Glutamatergic neuron (in vitro differentiated cells): ENCODE measurements around the gene UBAC1. TPM values are rescaled to one million over a fixed set of nuclear protein-coding genes. Genes with fewer than 3 reads are reported as not detected.

Source experiments
- DNase-seq: peaks from one replicate; pipeline ENCODE4 v3.0.0; 2022
- H3K27ac Mint-ChIP-seq: one replicate; pipeline ENCODE4 v1.8.0; 2020; ENCODE audit warnings: mild to moderate bottlenecking, mixed read lengths, inconsistent platforms; ENCODE audit not compliant: unreplicated experiment
- H3K27me3 Mint-ChIP-seq: one replicate; pipeline ENCODE4 v1.8.0; 2020; ENCODE audit warnings: mild to moderate bottlenecking, moderate library complexity, mixed read lengths, inconsistent platforms; ENCODE audit not compliant: unreplicated experiment
- H3K36me3 Mint-ChIP-seq: one replicate; pipeline ENCODE4 v1.8.0; 2020; ENCODE audit warnings: mild to moderate bottlenecking, mixed read lengths, inconsistent platforms; ENCODE audit not compliant: unreplicated experiment
- H3K4me1 Mint-ChIP-seq: one replicate; pipeline ENCODE4 v1.8.0; 2020; ENCODE audit warnings: mild to moderate bottlenecking, low read depth, mixed read lengths, inconsistent platforms; ENCODE audit not compliant: unreplicated experiment
- H3K4me3 Mint-ChIP-seq: one replicate; pipeline ENCODE4 v1.8.0; 2020; ENCODE audit warnings: mild to moderate bottlenecking, mixed read lengths, inconsistent platforms; ENCODE audit not compliant: unreplicated experiment
- H3K9me3 Mint-ChIP-seq: one replicate; pipeline ENCODE4 v1.8.0; 2020; ENCODE audit warnings: mild to moderate bottlenecking, moderate library complexity, mixed read lengths, inconsistent platforms; ENCODE audit not compliant: unreplicated experiment
- CTCF ChIP-seq: fragments of 200-600 bp; sonication (generic); IDR thresholded peaks from one replicate; pipeline ENCODE4 v1.5.0; 2021; ENCODE audit not compliant: partially characterized antibody, unreplicated experiment
- total RNA-seq: library from RNA; stranded (reverse); fragmentation: NEBNext Ultra II Directional; extraction: Animal tissue kit (Norgen Biotek cat#: 25700); gene quantifications from one replicate; pipeline ENCODE4 v1.2.1, GENCODE V29; 2021; ENCODE audit not compliant: unreplicated experiment

The UBAC1 gene
- total RNA-seq, 1 donor from 2014 or later, result 48.4 TPM

- peaks cover 13% of the 10 kb centered on the region for H3K9me3 Mint-ChIP-seq
- no peaks in the 10 kb centered on the region for H3K36me3 Mint-ChIP-seq
- no peak for DNase-seq
- H3K4me1 Mint-ChIP-seq, result peaks cover 86% of the 10 kb centered on the region
- peaks cover 11% of the 10 kb centered on the region for H3K27me3 Mint-ChIP-seq
- no peak for TF ChIP-seq CTCF
- H3K4me3 Mint-ChIP-seq, result peak overlapping the region; percentile 41
- peak overlapping the region; percentile 80 for H3K27ac Mint-ChIP-seq
These were observed 72.9 kb downstream of the UBAC1 start for GRCh38 chr9:135888126-135888765.

- Mint-ChIP-seq H3K4me1 (peaks cover 90% of the 10 kb centered on the region), H3K9me3 (peaks cover 18% of the 10 kb centered on the region), H3K4me3 (peak overlapping the region; percentile 72), H3K27ac (peak overlapping the region; percentile 83), H3K27me3 (peaks cover 9% of the 10 kb centered on the region), H3K36me3 (no peaks in the 10 kb centered on the region)
- DNase-seq, result peak; percentile 38
- TF ChIP-seq CTCF, result no peak
These were observed 73.6 kb downstream of the UBAC1 start for GRCh38 chr9:135887585-135888050.

GRCh38 chr9:135887021-135887507, 74.1 kb downstream of the UBAC1 start:
- H3K4me1 Mint-ChIP-seq, result peaks cover 92% of the 10 kb centered on the region
- H3K4me3 Mint-ChIP-seq, result peak overlapping the region; percentile 72
- no peak for DNase-seq
- peaks cover 18% of the 10 kb centered on the region for H3K9me3 Mint-ChIP-seq
- H3K27ac Mint-ChIP-seq, result peak overlapping the region; percentile 83
- no peaks in the 10 kb centered on the region for H3K36me3 Mint-ChIP-seq
- peaks cover 9% of the 10 kb centered on the region for H3K27me3 Mint-ChIP-seq
- no peak for TF ChIP-seq CTCF

GRCh38 chr9:135886147-135886981, 74.8 kb downstream of the UBAC1 start:
- TF ChIP-seq CTCF, result no peak
- no peak for DNase-seq
- Mint-ChIP-seq H3K4me1 (peaks cover 91% of the 10 kb centered on the region), H3K36me3 (no peaks in the 10 kb centered on the region), H3K27ac (peak overlapping the region; percentile 83), H3K4me3 (peak overlapping the region; percentile 72), H3K27me3 (peaks cover 9% of the 10 kb centered on the region), H3K9me3 (peaks cover 16% of the 10 kb centered on the region)
